Globus pallidus (tissue), 1 donor: ENCODE measurements around the gene LKAAEAR1.

Experiments
- DNase-seq: peaks from one replicate; pipeline ENCODE4 v3.0.0-alpha.2; 2015; ENCODE audit warnings: low spot score

LKAAEAR1 gene

DNA sequence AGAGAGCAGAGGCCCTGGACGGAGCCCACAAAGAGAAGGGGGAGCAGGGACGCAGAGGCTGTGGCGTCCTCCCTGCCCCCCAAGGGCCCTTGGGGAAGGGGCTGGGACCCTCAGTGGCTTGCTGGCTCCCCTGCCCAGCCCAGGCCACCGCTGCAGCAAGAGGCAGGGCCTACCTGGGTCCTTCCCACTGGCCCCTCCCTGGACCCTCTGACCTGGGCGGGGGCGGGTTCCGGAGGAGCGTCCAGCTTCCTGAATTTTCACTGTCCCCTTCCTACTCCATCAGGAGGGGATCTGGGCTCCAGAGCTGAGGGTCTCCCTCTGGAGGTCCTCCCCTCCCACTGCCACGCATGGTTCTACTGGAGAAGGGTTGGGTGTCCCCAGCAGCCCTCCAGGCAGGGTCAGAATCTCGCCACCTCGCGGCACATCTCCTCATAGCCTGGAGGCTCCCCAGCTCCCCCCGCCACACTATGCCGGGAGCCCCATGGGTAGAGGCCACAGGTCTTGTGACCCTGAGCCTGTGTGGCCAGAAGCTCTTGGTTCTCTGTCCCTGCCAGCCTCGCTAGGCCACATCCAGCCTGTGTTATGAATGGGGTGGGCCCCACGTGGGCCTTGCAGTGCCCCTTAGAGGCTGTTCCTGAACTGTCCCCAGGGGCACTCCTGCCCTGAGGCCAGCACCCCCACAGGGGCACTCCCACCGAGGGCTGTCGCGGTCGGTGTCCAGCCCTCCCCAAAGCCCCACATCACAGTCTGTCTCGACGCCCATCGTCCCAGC is 33.8 kb downstream of the LKAAEAR1 start:
- DNase-seq: no peak

DNA sequence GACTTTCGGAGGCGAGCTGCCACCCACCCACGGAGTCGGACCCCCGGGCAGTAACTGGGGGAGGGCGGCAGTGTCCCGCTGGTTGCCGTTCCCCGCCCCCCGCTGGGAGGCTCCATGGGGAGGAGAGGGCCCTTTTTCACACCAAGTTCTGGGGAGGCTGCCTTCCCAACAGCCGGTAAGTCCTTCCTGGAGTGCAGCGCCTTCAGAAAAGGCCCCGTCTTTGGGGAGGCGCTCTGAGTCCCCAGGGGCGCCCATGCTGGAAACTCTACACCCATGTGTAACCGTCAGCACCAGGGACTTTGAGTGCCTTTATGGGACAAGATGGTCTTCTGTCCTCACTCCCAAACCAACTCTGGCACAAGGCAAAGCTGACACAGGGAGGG is 34.3 kb downstream of the LKAAEAR1 start:
- DNase-seq: no peak

DNA sequence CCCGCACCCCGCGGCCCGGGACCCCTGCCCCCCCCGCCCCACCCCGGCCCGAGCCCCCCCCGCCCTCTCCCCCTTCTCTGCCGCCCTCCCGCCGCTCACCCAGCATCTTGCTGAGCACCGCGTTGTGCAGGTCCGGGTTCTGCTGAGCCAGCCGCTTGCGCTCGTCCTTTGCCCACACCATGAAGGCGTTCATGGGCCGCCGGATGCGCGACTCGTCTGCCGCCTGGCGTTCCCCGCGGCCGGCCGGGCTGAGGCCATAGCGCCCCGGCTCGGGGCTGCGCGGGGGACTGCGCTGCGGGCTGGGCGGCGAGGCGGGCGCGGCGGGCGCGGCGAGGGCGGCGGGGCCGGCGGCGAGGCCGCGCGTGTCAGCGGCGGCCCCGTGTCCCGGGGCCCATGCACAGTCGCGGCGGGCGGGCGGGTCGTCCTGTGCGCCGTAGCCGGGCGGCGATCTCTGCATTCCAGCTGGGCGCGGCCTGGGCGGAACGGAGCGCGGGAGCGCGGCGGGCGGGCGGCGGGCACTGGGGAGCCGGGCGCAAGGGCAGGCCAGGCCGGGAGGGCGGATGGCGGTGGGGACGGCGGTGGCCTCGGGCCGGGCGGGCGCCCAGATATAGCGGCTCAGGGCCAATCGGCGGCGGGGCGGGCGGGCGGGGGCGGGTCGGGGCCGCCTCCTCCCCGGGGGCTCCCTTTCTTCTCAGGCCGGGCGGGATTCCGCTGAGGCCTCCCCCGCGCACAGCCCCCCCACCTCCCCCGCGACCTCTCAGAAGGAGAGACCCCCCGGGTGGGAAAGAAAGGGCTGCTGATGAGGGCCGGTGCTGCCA is 34.9 kb downstream of the LKAAEAR1 start, which contains the start of gene SOX18:
SOX18 (minus strand) TSS at position 580 of the 818 bp plus-strand sequence; CDS start at position 457, 123 bp downstream.
- no peak for DNase-seq

- no peak for DNase-seq
These were observed 35.7 kb downstream of the LKAAEAR1 start for GRCh38 chr20:64048402-64049044.

DNA sequence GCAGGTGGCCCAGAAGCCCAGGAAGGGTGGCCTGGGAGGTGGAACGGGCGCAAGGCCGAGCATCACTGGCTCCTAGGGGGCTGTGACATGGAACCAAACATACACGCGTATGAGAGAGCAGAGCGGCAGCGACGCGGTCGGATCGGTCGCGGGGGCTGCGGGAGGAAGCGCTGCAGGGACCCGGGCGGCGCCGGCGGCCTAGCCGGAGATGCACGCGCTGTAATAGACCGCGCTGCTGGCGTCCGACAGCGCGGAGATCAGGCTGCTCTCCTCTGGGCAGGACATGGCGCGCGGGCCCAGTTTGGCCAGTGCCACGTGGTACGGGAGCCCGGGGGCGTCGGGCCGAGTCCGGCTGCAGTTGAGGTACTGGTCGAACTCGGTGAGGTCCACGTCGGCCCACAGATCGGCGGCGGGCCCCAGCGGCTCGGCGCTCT is 36.2 kb downstream of the LKAAEAR1 start:
- DNase-seq: no peak

GRCh38 chr20:64047046-64047389 is 37.2 kb downstream of the LKAAEAR1 start:
- no peak for DNase-seq

GRCh38 chr20:64045346-64046011 is 38.7 kb downstream of the LKAAEAR1 start:
- DNase-seq: no peak

- no peak for DNase-seq
These were observed 39.5 kb downstream of the LKAAEAR1 start for GRCh38 chr20:64044484-64045247.

GRCh38 chr20:64043768-64044167 is 40.4 kb downstream of the LKAAEAR1 start:
- no peak for DNase-seq

- no peak for DNase-seq
These were observed 42.0 kb downstream of the LKAAEAR1 start for GRCh38 chr20:64042054-64042781.

- no peak for DNase-seq
These were observed 42.5 kb downstream of the LKAAEAR1 start for GRCh38 chr20:64041781-64042053.

DNA sequence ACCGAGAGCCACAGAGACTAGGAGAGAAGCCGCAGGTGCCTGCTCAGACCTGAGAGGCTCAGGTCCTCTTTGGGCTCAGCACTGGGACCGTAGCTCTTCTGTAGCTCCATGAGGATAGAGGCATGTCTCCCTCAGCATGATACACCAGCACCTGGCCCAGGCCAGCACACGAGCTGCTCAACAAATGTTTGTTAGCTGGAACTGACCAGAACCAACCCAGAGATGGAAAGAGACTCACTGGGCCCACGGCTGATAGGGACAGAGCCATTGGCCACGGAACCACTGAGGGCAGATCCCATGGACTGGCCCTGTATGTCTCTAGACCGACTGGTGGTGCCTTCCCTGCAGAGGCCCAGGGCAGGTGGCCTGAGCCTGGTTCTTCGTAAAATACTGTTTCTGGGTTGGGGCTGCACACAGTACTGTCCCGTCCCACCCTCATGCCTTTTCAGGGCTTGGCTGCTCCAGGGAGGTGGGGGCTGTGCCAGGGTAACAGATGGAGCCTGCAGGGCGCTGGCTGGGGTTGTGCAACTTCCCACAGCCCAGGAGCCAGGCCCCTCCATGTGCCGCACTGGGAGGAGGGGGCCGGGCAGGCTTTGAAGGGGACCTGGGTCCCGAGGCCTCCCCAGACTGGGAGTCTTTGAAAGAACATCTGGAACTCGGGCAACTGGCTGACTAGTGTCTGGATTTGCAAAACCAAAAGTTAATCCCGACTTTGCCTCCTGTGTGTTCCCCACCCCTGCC is 43.0 kb downstream of the LKAAEAR1 start:
- DNase-seq: no peak

DNA sequence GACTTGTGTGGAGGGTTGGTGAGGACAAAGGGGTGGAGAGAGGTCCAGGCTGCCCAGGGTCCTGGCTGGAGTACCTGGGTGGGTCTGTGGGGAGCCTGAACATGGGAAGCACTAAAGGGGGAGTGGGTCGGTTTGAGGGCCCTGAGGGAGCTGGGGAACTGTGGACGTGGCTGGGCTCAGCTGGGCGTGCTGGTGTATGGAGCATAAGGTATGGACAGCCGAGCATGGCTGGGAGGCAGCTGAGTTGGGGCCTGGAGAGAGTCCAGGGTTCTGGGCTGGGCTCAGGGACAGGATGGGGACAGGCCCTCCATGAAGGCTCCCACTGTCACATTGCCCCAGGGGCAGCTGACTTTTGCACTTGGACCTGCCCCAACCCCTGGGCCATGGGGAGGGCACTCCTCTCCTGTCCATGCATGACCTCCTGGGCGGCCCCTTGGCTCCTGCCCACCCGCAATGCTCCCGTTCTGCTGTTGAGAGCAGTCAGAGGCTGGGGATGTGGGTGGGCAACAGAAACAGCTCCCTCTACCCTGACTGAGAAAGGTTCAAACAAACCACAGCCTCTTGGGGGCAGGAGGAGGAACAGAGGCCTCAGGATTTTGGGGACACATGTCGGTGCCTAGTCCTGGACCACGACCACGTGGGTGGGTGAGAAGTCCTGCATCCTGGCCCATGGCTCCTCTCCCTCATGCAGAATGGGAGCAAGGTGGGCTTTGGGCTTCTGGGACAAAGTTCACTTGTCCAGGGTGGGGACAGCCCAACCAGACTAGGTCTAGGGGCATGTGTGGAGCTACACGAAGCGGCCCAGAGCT is 43.8 kb downstream of the LKAAEAR1 start:
- DNase-seq: no peak

- no peak for DNase-seq
These were observed 44.7 kb downstream of the LKAAEAR1 start for GRCh38 chr20:64039293-64040160.

GRCh38 chr20:64038565-64039292 is 45.5 kb downstream of the LKAAEAR1 start:
- no peak for DNase-seq

GRCh38 chr20:64038224-64038564 is 46.0 kb downstream of the LKAAEAR1 start:
- no peak for DNase-seq

GRCh38 chr20:64037498-64038213 is 46.5 kb downstream of the LKAAEAR1 start:
- DNase-seq: no peak
